Measurements from ENCODE around the gene CDH13.

- TF ChIP-seq CTCF (IDR thresholded peaks at IDR 0.05): no peak
- TF ChIP-seq ZFX (IDR thresholded peaks at IDR 0.05; ENCODE audit: borderline replicate concordance): no peak
Measured at GRCh38 chr16:83045790-83046189, 419.0 kb downstream of the CDH13 start.
